Thyroid gland (tissue), 4 donors: ENCODE results near the gene KAZN.

Source experiments
- CTCF ChIP-seq, 6 experiments: fragments of 200-600 bp in 3 of 6; fragments of 450-650 bp in 3 of 6; sonication (generic) in 3 of 6; IDR thresholded peaks; one replicate each; pipeline ENCODE4 v1.5.1; 2016 to 2019; ENCODE audit warnings: antibody characterized with exemption in 6 of 6, mild to moderate bottlenecking in 2 of 6, inconsistent platforms in 1 of 6, moderate library complexity in 1 of 6
- POLR2A ChIP-seq, 2 donors: fragments of 450-650 bp; IDR thresholded peaks; one replicate each; pipeline ENCODE4 v1.6.1; 2017; ENCODE audit warnings: antibody characterized with exemption in 2 of 2, mild to moderate bottlenecking in 2 of 2, moderate library complexity in 1 of 2

GRCh38 chr1:15036101-15036500 lies 437.6 kb downstream of the KAZN start:
- TF ChIP-seq CTCF (IDR thresholded peaks at IDR 0.05) (no peak), POLR2A (IDR thresholded peaks at IDR 0.05) (no peak)
